Mucosa of stomach (tissue), 1 donor: ENCODE results near the gene FILIP1L.
"Not testable (repeated sequence)": the region's sequence is repeated elsewhere in the genome, so short reads cannot be mapped to it uniquely, and the experiment has no call there.

Source experiments
- H3K27me3 ChIP-seq: one replicate; pipeline ENCODE4 v1.7.0; 2013; ENCODE audit warnings: mild to moderate bottlenecking, low read length; ENCODE audit not compliant: control insufficient read depth, insufficient read depth
- H3K36me3 ChIP-seq: one replicate; pipeline ENCODE4 v1.7.0; 2013; ENCODE audit warnings: low read length; ENCODE audit not compliant: control insufficient read depth, insufficient read depth
- H3K4me1 ChIP-seq: one replicate; pipeline ENCODE4 v1.7.0; 2013; ENCODE audit warnings: mild to moderate bottlenecking, low read length; ENCODE audit not compliant: control insufficient read depth, insufficient read depth
- H3K4me3 ChIP-seq: one replicate; pipeline ENCODE4 v1.7.0; 2013; ENCODE audit warnings: low read length
- H3K9ac ChIP-seq: one replicate; pipeline ENCODE4 v1.7.0; 2013; ENCODE audit warnings: mild to moderate bottlenecking, low read length, moderate library complexity
- H3K9me3 ChIP-seq: one replicate; pipeline ENCODE4 v1.7.0; 2013; ENCODE audit warnings: mild to moderate bottlenecking, low read length, moderate library complexity; ENCODE audit not compliant: control insufficient read depth
- donor health status: Pancreatic carcinoma.

Gene FILIP1L

GRCh38 chr3:100062665-100063064, 51.6 kb downstream of the FILIP1L start:
- Histone ChIP-seq H3K4me1 (peaks cover 3% of the 10 kb centered on the region), H3K9ac (no peak overlapping the region), H3K36me3 (no peaks in the 10 kb centered on the region), H3K27me3 (no peaks in the 10 kb centered on the region), H3K4me3 (no peak overlapping the region), H3K9me3 (no peaks in the 10 kb centered on the region)

GRCh38 chr3:100060685-100061484, 53.4 kb downstream of the FILIP1L start:
- no peak overlapping the region for H3K9ac ChIP-seq
- H3K36me3 ChIP-seq = no peaks in the 10 kb centered on the region
- H3K4me1 ChIP-seq = no peaks in the 10 kb centered on the region
- no peaks in the 10 kb centered on the region for H3K27me3 ChIP-seq
- no peak overlapping the region for H3K4me3 ChIP-seq
- no peaks in the 10 kb centered on the region for H3K9me3 ChIP-seq

GRCh38 chr3:100059472-100059871, 54.8 kb downstream of the FILIP1L start:
- Histone ChIP-seq H3K9ac (no peak overlapping the region), H3K27me3 (no peaks in the 10 kb centered on the region), H3K4me1 (peaks cover 2% of the 10 kb centered on the region), H3K4me3 (no peak overlapping the region), H3K36me3 (no peaks in the 10 kb centered on the region), H3K9me3 (no peaks in the 10 kb centered on the region)

- H3K9ac ChIP-seq = no peak overlapping the region
- H3K4me3 ChIP-seq = no peak overlapping the region
- H3K4me1 ChIP-seq = peaks cover 15% of the 10 kb centered on the region
- H3K36me3 ChIP-seq = no peaks in the 10 kb centered on the region
- H3K9me3 ChIP-seq = no peaks in the 10 kb centered on the region
- no peaks in the 10 kb centered on the region for H3K27me3 ChIP-seq
These were observed 56.4 kb downstream of the FILIP1L start for GRCh38 chr3:100057716-100058575.

GRCh38 chr3:100053951-100054620, 60.2 kb downstream of the FILIP1L start:
- Histone ChIP-seq H3K4me1 (peaks cover 15% of the 10 kb centered on the region), H3K27me3 (no peaks in the 10 kb centered on the region), H3K4me3 (no peak overlapping the region), H3K9me3 (no peaks in the 10 kb centered on the region), H3K36me3 (no peaks in the 10 kb centered on the region), H3K9ac (no peak overlapping the region)

GRCh38 chr3:100051513-100051912, 62.8 kb downstream of the FILIP1L start:
- not testable (repeated sequence) for H3K36me3 ChIP-seq, H3K9me3 ChIP-seq, H3K9ac ChIP-seq, H3K4me3 ChIP-seq, H3K27me3 ChIP-seq
- H3K4me1 ChIP-seq = peaks cover 31% of the 10 kb centered on the region

GRCh38 chr3:100048248-100048647, 66.1 kb downstream of the FILIP1L start:
- Histone ChIP-seq H3K27me3 (no peaks in the 10 kb centered on the region), H3K9ac (no peak overlapping the region), H3K9me3 (no peaks in the 10 kb centered on the region), H3K4me3 (no peak overlapping the region), H3K4me1 (peaks cover 23% of the 10 kb centered on the region), H3K36me3 (no peaks in the 10 kb centered on the region)

- Histone ChIP-seq H3K9ac (peak overlapping the region; percentile 20), H3K4me1 (peaks cover 22% of the 10 kb centered on the region), H3K36me3 (no peaks in the 10 kb centered on the region), H3K4me3 (no peak overlapping the region), H3K9me3 (no peaks in the 10 kb centered on the region), H3K27me3 (no peaks in the 10 kb centered on the region)
These were observed 66.7 kb downstream of the FILIP1L start for GRCh38 chr3:100047455-100048141.

- Histone ChIP-seq H3K27me3 (no peaks in the 10 kb centered on the region), H3K9me3 (no peaks in the 10 kb centered on the region), H3K36me3 (no peaks in the 10 kb centered on the region), H3K4me1 (peaks cover 22% of the 10 kb centered on the region), H3K9ac (peak overlapping the region; percentile 17), H3K4me3 (no peak overlapping the region)
These were observed 67.3 kb downstream of the FILIP1L start for GRCh38 chr3:100046986-100047385.

- Histone ChIP-seq H3K4me1 (peaks cover 33% of the 10 kb centered on the region), H3K9me3 (no peaks in the 10 kb centered on the region), H3K4me3 (no peak overlapping the region), H3K27me3 (no peaks in the 10 kb centered on the region), H3K36me3 (no peaks in the 10 kb centered on the region), H3K9ac (no peak overlapping the region)
These were observed 68.6 kb downstream of the FILIP1L start for GRCh38 chr3:100045696-100046095.

- Histone ChIP-seq H3K36me3 (no peaks in the 10 kb centered on the region), H3K4me3 (no peak overlapping the region), H3K9ac (no peak overlapping the region), H3K9me3 (no peaks in the 10 kb centered on the region), H3K4me1 (peaks cover 37% of the 10 kb centered on the region), H3K27me3 (no peaks in the 10 kb centered on the region)
These were observed 69.9 kb downstream of the FILIP1L start for GRCh38 chr3:100044369-100044768.
